Stimulated activated CD4-positive, alpha-beta T cell treated with anti-CD3 and anti-CD28 coated beads, Interleukin-12 subunit alpha, Interleukin-12 subunit beta, amount 100 ng/mL, for 48 hours (primary cell): ENCODE results near the gene TMEM154.

ENCODE experiments used
- DNase-seq, 3 donors: peaks; one replicate each; pipeline ENCODE4 v3.0.0-alpha.2; 2020; ENCODE audit warnings: low read depth in 2 of 3, low spot score in 1 of 3

TMEM154 gene

DNA sequence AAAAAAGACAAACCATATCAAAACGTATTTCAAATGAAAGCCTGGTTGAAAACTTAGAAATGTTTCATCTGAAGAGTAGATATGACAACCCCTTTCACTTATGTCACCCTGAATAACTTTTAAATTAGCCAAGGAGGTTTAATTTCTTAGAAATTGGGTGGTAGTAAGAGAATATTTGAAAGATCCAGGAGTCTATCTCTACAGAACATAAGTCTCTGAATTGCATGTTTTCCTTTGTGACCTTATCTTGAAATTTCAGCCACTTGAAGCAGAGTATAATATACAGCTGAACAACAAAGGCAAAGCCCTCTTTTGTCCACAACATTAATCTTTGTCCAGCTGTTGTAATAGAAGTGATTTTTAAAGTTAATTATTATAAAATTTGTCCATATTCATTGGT is 49.5 kb downstream of the TMEM154 start:
- no peak for DNase-seq

GRCh38 chr4:152629908-152630307 is 49.9 kb downstream of the TMEM154 start:
- DNase-seq, result no peak

GRCh38 chr4:152628128-152628527 is 51.7 kb downstream of the TMEM154 start:
- no peak for DNase-seq

DNA sequence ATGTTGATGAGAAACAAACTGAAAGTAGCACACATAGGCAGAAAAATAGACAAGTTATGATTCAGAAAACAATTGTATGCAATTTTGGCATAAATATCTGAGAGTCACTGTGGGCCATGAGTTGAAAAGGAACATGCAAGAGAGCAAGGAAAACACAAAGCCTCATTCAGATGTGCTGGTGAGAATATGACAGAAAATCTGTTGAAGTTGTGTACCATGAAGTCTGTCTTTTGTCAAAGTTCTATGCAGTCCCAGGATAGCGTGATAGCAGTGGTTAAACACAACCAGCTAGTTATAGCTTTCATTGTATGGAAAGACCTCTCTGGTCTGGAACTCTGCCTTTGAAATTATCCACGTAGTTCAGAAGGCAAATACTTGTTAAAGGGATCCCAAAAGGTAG is 53.0 kb downstream of the TMEM154 start:
- no peak for DNase-seq

- DNase-seq, result no peak
Measured at GRCh38 chr4:152620915-152621314, 58.9 kb downstream of the TMEM154 start.

- DNase-seq, result no peak
Measured at GRCh38 chr4:152620218-152620617, 59.6 kb downstream of the TMEM154 start.

- no peak for DNase-seq
Measured at GRCh38 chr4:152619556-152619955, 60.2 kb downstream of the TMEM154 start.

DNA sequence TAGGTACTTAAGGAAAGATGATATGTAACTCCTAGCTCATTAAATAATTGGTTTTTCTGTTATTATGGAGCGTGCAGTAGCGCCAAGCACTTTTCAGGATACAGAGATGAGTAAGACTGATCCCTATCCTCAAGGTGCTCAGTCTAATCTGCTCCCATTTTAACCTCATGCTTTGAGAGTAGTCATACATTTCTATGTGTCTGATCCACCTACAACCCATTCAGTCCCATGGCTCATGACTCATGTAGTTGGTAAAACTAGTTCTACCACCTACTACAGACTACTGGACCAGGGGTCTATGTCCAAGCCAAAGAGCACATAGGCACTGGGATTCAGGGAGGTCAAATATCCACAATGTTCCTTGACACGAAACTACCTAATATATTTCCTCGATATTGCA is 60.8 kb downstream of the TMEM154 start:
- no peak for DNase-seq

DNA sequence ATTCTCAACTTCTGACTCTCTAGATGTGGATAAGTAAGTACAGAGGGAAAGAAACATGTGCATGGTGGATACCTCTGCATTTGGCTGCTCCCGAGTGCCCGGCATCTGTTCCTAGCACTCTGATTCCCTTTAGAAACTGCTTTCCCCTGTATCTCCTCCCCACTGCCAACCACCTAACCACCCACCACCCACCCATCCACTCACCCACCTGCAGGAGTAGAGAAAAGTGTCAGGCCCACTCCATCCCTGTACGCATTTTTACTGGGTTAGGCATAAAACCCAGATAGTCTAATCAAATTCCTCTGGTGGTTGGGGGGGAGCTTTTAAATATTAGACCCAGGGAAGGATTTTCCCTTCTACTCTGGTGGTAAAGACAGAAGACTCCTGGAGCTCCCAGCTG is 63.0 kb downstream of the TMEM154 start:
- DNase-seq, result no peak

DNA sequence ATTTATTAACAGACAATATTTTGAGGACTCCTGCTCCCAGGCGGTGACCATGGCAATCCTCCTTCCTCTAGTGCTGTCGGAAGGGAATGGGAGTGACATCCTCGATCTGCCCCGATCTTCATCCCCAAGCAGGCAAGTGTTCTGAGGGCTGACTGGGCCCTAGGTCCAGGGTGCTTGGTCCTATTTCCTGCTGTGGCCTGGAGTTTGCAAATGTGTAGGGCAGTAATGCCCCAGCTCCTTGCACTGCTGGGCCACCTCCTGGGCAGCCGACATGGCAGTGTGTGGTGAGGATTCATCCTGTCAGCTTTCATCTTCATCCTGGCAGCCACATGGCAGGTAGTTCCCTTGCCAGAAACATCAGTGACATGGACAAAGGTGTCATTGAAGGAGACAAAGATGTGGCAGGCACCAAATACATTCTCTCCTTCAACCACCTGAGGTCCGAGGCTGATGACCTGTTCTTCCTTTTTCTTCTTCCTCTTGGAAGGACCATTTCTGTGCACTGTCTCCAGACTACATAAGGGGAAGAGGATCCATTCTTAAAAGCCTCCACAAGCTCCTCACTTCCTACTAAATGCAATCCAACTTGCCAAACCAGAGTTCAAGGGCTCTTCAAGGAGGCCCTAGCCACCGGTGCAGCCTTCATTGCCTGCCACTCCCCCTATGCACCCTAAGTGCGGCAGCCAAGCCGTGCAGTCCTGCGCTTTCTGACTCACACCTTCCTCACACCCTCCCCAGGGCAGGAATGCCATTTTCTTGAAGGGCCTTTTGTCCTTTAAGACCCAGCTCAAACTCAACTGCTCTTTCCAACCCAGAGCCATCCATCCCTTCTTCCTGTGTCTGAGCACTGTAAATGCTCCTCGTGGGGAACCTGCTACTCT is 65.7 kb downstream of the TMEM154 start:
- no peak for DNase-seq

DNA sequence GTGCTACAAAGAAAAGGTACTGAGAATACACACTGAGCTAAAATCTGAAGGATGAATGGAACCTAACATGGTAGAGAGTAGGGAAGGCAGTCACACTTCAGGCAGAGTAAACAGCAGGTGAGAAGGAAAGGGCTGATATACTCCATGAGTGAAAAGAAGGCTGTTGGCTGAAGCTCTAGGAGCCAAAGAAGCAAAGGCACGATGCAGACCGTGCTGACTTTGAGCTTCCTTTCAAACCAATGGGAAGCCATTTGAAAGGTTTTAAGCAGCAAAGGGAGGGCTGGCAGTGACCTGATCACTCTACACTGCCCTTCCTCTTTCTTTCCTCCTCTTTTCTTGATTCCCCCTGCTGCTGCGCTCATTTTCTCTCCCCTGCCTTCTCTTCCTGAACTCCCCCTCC is 66.4 kb downstream of the TMEM154 start:
- DNase-seq, result no peak

DNA sequence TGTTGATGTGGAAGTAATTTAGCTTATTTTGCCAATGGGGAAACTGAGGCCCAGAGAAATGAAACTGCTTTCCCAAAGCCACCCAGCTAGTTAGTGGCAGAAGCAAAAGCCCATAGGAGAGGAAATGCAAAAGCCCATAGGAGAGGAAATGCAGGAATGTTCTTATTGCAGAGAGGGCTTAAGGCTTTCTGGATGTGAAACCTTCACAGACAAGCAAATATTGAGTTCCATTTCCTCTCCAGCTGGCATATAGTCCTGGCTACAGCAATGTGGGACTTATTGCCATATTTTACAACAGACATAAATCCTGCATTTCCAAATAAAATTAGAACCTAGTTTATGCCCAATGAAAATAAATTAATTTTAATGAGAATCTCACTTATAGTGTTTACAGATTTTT is 69.7 kb downstream of the TMEM154 start:
- no peak for DNase-seq

DNA sequence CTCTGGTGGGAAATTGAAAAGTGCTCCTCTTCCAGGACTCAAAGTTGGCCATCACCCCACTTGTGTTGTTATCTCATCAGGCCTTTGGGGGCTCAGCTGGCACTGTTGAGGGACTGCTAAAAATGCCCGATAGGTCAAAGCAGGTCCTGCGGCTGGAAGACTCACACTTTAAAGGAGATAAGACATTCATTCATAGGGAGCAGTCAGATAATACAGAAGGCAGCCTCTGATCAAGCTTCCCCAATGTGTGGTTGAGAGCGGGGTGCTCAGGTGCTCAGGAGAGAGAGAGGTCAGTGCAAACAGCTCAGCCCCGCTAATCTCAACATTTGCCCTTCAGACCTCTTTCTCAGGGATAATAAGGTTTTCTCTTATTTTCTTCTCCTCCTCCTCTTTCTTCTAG is 70.3 kb downstream of the TMEM154 start:
- DNase-seq, result no peak

GRCh38 chr4:152607178-152607577 is 72.6 kb downstream of the TMEM154 start:
- no peak for DNase-seq

DNA sequence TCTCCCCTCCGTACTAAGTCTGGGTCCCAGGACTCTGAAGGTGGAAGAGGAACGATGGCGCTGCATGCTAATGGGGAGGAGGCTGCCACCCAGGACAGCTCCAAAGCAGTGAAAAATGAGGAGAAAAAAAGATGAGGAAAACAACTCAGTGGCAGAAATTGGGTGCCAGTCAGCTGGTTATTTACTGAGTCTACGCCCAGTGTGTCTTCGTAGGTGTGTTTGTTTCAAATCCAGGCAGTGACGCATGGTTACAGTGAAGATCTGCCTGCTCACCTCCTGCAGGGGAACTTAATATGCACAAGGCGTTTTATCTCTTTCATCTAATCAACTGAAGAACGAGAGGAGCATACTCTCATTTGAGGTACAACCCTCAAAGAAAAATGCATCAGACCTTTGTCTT is 73.0 kb downstream of the TMEM154 start:
- DNase-seq, result no peak

GRCh38 chr4:152605641-152606335 is 74.0 kb downstream of the TMEM154 start:
- no peak for DNase-seq

GRCh38 chr4:152605031-152605430 is 74.8 kb downstream of the TMEM154 start:
- no peak for DNase-seq

DNA sequence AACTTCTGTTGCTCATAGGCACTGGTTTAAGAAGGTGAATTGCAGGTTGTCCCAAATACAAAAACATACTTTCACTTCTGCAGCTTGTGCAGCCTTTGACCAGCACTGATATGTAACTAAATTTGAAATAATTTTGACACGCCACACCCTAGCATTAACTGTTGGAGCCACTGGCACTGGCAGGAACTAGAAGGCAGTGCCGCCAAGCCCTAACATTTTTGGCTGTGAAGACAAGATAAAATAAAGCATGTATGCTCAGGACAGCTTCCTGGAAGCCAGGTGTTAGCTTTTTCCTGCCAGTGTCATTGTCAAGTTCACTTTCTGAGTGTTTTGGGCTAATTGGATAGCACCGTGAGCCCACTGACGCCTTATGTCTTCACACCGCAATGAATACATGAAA is 78.6 kb downstream of the TMEM154 start:
- no peak for DNase-seq

DNA sequence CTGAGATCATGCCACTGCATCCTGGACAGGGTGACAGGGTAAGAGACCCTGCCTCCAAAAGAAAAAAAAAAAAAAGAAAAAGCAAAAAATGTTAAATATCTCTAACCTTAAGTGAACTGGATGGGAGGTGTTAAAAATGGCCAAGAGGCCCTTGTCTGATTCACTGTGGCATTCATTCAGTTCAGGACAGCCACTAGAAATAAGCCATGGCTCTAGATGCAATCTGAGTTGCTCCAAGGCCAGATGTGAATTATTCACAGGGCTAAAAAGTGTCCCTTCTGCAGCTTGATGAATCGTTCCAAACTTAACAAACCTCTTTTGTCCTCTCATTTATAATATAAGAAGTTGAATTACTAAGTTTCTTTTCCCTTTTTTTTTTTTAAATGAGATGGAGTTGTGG is 80.2 kb downstream of the TMEM154 start:
- no peak for DNase-seq

DNA sequence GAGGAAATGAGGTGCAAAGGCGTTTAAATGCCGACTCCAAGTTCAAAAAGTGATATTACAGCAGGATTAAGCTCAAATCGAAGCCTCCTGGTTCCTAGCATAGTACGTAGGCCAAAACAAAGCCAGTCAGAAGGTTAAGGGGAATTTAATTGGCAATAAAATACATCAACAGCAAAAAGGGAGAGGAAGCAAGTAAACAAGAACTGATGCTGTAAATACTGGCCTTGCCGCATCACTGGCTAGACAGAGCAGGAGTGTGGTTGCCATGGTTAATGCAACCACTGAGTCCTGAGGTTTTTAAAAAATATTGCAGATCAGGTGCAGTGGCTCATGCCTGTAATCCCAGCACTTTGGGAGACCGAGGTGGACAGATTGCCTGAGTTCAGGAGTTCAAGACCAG is 80.7 kb downstream of the TMEM154 start:
- no peak for DNase-seq

- DNase-seq, result no peak
Measured at GRCh38 chr4:152598454-152598853, 81.3 kb downstream of the TMEM154 start.
